Mucosa of descending colon (tissue), 3 donors: ENCODE data around the gene WDR86. TPM values are rescaled to one million over a fixed set of nuclear protein-coding genes. Genes with fewer than 3 reads are reported as not detected.

Experiments
- ATAC-seq: fragments of 200-7000 bp; cut with Tn5 transposase; one replicate; pipeline ENCODE4 v1.9.1; 2020; ENCODE audit warnings: mild to moderate bottlenecking, moderate library complexity
- DNase-seq, 3 donors: peaks; one replicate each; pipeline ENCODE4 v3.0.0-alpha.2; 2020
- H3K36me3 ChIP-seq: fragments of 200-600 bp; one replicate; pipeline ENCODE4 v1.8.0; 2021; ENCODE audit warnings: low read depth, mild to moderate bottlenecking
- H3K4me1 ChIP-seq: fragments of 200-600 bp; one replicate; pipeline ENCODE4 v1.8.0; 2021; ENCODE audit warnings: low read depth, mild to moderate bottlenecking
- H3K4me3 ChIP-seq: fragments of 200-600 bp; one replicate; pipeline ENCODE4 v1.8.0; 2021; ENCODE audit warnings: mild to moderate bottlenecking
- H3K9me3 ChIP-seq: fragments of 200-600 bp; one replicate; pipeline ENCODE4 v1.8.0; 2021; ENCODE audit warnings: mild to moderate bottlenecking
- CTCF ChIP-seq: fragments of 200-600 bp; IDR thresholded peaks from one replicate; pipeline ENCODE4 v1.8.0; 2022; ENCODE audit warnings: antibody characterized with exemption, mild to moderate bottlenecking
- intact Hi-C, 2 donors: fragments of 100-400 bp; cut with DNase I in 1 of 2; cut with micrococcal nuclease in 1 of 2; formaldehyde crosslinking; loops; one replicate each; pipeline versions ENCODE4 v1.11.0 to v1.11.1; 2022; cut with DNase I, micrococcal nuclease
- total RNA-seq, 3 donors: library from RNA; stranded (reverse); fragmentation: NEBNext Ultra II Directional in 2 of 3; extraction: Animal tissue kit (Norgen Biotek cat#: 25700) in 2 of 3; gene quantifications; one replicate each; pipeline versions ENCODE4 v1.2.1 to v1.2.4, GENCODE V29; 2021 to 2023
- donor health status: DM: no; HTN: no; CAD: no; lungs with moderate emphysema.
- donor health status: DM: no; HTN: no; CAD: no.
- donor health status: DM: no; HTN: yes; CAD: no.

The WDR86 gene
- total RNA-seq, 3 donors from 2014 or later, result 0.38 to 16.6 (median 1.2) TPM

GRCh38 chr7:151427705-151428377, 18.0 kb upstream of the WDR86 start:
- no peak overlapping the region for H3K4me3 ChIP-seq
- DNase-seq (no peak), ATAC-seq (no peak)
- intact Hi-C loops, result no loop called here
- no peak for TF ChIP-seq CTCF
- H3K4me1 ChIP-seq, result peaks cover 4% of the 10 kb centered on the region
- H3K9me3 ChIP-seq, result no peaks in the 10 kb centered on the region
- no peaks in the 10 kb centered on the region for H3K36me3 ChIP-seq

GRCh38 chr7:151426904-151427704, 17.3 kb upstream of the WDR86 start:
- no peaks in the 10 kb centered on the region for H3K9me3 ChIP-seq
- no peak for DNase-seq
- H3K36me3 ChIP-seq, result no peaks in the 10 kb centered on the region
- ATAC-seq, result no peak
- intact Hi-C loops, result no loop called here
- TF ChIP-seq CTCF, result no peak
- peaks cover 4% of the 10 kb centered on the region for H3K4me1 ChIP-seq
- H3K4me3 ChIP-seq, result no peak overlapping the region

GRCh38 chr7:151426441-151426903, 16.6 kb upstream of the WDR86 start:
- peak in 2 of 3 donors; percentile 59 to 62 for DNase-seq
- Histone ChIP-seq H3K36me3 (no peaks in the 10 kb centered on the region), H3K9me3 (peaks cover 2% of the 10 kb centered on the region), H3K4me1 (peaks cover 4% of the 10 kb centered on the region), H3K4me3 (no peak overlapping the region)
- intact Hi-C loops, result no loop called here
- no peak for ATAC-seq
- no peak for TF ChIP-seq CTCF

- ATAC-seq, result peak; percentile 23
- no peak for DNase-seq
- Histone ChIP-seq H3K36me3 (no peaks in the 10 kb centered on the region), H3K9me3 (peaks cover 2% of the 10 kb centered on the region), H3K4me3 (no peak overlapping the region), H3K4me1 (peaks cover 4% of the 10 kb centered on the region)
- intact Hi-C loops, result no loop called here
- TF ChIP-seq CTCF, result no peak
Observed at GRCh38 chr7:151425670-151426440, 16.0 kb upstream of the WDR86 start.

- no peaks in the 10 kb centered on the region for H3K36me3 ChIP-seq
Observed at GRCh38 chr7:151424799-151425198, 15.0 kb upstream of the WDR86 start.

More at GRCh38 chr7:151424799-151425198, 15.0 kb upstream of the WDR86 start:
- no peak for TF ChIP-seq CTCF
- DNase-seq (no peak), ATAC-seq (no peak)
- intact Hi-C loops, result no loop called here
- Histone ChIP-seq H3K9me3 (peaks cover 2% of the 10 kb centered on the region), H3K4me1 (peaks cover 4% of the 10 kb centered on the region), H3K4me3 (no peak overlapping the region)
